Measurements from ENCODE around the gene HOXC11. TPM values are rescaled to one million over a fixed set of nuclear protein-coding genes. Genes with fewer than 3 reads are reported as not detected.

HOXC11 gene
- not detected in 2 replicates for total RNA-seq

GRCh38 chr12:53972722-53973235 is at the start of gene HOXC11:
TSS of gene HOXC11 (plus strand) at chr12:53973126. CDS start at chr12:53973242, 116 bp downstream.

GRCh38 chr12:53938326-53939140 is 34.4 kb upstream of the HOXC11 start, which contains the start of gene HOXC13:
TSS of gene HOXC13 (plus strand) at chr12:53938831. CDS start at chr12:53938907, 76 bp downstream.

GRCh38 chr12:53954694-53955035 is 18.3 kb upstream of the HOXC11 start, which contains the start of gene HOXC12:
TSS of gene HOXC12 (plus strand) at chr12:53954903. CDS start at chr12:53954930, 27 bp downstream.

DNA sequence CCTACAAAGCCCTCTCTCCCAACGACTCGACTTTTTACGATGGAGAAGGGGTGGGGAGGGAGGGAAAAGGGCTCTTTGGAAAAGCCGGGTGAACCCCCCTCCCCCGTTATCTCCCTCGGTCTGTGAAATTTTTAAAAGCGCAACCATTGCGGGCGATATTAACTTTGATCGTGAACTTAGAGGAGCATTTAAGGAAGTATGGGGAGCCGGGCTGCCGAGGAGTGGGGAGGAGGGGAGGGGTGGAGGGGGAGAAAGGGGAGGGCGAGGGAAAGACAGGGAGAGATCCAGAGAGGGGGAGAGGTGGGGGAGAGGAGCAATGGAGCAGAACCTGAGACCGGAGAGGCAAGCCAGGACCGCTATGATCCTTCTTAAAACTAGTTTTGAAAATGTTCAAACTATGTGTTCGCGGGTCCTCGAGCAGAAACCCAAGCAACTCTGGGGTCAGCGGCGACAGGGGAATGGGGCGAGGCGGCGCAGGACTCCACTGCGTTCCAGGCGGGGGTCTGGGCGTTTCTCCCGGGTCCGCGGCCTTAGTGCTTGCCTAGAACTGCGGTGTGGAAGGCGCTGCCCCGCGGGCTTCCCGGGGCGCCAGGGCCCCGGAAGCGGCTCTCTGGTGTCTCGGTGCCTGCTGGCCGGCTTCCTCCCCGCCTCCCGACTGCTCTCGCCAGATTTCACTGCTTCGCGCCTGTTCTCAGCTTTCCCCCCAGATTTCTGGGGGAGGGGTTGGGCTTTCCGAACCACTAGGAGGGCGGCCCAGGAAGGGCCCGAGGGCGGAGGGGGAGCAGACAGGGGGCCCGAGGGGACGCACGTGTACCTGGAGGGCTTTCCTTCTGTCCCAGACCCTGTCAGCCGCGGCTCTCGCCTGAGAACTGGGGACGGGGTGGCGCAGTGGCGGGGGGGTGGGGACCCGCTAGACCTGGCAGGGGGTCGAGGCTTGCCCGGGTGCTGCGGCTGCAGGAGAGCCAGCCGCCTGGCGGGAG is 1.4 kb downstream of the HOXC11 start, which contains the start of gene HOTAIR:
Gene HOTAIR (minus strand): TSS at position 871 of the 980 bp plus-strand sequence.

DNA sequence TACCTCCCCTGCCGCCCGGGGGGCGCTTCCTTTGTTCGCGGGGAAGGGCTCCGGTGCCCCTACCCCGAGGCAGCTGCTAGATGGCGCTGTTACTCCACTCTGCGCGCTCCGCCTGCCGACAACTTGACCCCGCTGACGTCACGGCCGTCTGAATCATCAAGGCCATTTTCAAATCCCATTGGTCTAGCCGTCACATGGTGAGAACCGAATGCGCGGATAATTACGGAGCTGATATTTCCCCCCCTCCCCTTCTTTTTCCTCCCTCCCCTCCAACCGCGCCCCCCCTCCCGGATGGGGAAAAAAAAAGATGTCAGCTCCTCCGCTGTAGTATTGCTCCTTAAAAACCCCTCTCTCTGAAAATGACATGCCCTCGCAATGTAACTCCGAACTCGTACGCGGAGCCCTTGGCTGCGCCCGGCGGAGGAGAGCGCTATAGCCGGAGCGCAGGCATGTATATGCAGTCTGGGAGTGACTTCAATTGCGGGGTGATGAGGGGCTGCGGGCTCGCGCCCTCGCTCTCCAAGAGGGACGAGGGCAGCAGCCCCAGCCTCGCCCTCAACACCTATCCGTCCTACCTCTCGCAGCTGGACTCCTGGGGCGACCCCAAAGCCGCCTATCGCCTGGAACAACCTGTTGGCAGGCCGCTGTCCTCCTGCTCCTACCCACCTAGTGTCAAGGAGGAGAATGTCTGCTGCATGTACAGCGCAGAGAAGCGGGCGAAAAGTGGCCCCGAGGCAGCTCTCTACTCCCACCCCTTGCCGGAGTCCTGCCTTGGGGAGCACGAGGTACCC is 12.2 kb downstream of the HOXC11 start, which contains the start of gene HOXC10:
Gene HOXC10 (plus strand): TSS at position 246 of the 791 bp plus-strand sequence. CDS start 114 bp downstream, at position 360.

DNA sequence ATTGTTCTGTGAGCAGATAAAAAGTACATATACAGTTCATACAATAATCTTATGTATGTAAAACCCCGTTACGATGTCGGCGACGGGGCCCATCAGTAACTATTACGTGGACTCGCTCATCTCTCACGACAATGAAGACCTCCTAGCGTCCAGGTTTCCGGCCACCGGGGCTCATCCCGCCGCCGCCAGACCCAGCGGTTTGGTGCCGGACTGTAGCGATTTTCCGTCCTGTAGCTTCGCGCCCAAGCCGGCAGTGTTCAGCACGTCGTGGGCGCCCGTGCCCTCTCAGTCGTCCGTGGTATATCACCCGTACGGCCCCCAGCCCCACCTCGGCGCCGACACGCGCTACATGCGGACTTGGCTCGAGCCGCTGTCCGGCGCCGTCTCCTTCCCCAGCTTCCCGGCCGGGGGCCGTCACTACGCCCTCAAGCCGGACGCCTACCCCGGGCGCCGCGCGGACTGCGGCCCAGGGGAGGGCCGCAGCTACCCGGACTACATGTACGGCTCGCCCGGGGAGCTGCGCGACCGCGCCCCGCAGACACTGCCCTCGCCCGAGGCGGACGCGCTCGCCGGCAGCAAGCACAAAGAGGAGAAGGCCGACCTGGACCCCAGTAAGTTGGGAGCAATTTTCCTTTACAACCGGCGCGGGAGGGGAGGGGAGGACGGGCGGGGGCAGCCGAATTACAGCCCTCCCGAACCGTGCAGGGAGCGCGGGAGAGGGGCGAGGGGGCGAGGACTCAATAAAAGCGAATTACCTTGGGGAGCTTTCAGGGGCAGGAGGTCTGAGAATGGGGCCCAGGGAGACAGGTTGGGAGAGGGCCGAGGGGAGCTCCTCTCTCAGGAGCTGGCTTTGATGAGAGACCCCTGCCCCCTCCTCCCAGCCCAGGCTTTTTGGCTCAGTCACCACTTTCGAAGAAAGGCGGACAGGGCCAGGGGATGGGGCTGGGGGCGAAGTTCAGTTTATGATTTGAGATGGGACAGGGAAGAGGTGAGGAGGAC is 27.5 kb downstream of the HOXC11 start, which contains the start of gene HOXC9:
Gene HOXC9 (plus strand): TSS at position 46 of the 999 bp plus-strand sequence. CDS start 28 bp downstream, at position 74.

Other genes with a start within 250 kb of the HOXC11 start
- gene CALCOCO1, start 245.7 kb upstream of the HOXC11 start, total RNA-seq = 119 and 132 TPM in 2 replicates
- not detected in 2 replicates for gene CISTR, start 221.1 kb upstream of the HOXC11 start, total RNA-seq
- not detected in 2 replicates for gene HOXC13, start 34.3 kb upstream of the HOXC11 start, total RNA-seq
- gene HOXC12, start 18.2 kb upstream of the HOXC11 start, total RNA-seq = not detected in 2 replicates
- gene HOTAIR, start 1.8 kb downstream of the HOXC11 start, total RNA-seq = 0.12 TPM in 1 of 2 replicates, not detected in the other
- gene HOXC10, start 12.0 kb downstream of the HOXC11 start, total RNA-seq = not detected in 2 replicates
- gene HOXC9, start 27.0 kb downstream of the HOXC11 start, total RNA-seq = 1.3 and 3.6 TPM in 2 replicates
- 0.60 and 3.7 TPM in 2 replicates for gene HOXC8, start 35.9 kb downstream of the HOXC11 start, total RNA-seq
- 2.9 and 3.5 TPM in 2 replicates for gene HOXC6, start 55.3 kb downstream of the HOXC11 start, total RNA-seq
- 5.1 TPM in 1 of 2 replicates, not detected in the other for gene HOXC5, start 59.9 kb downstream of the HOXC11 start, total RNA-seq
- 0.82 and 3.5 TPM in 2 replicates for gene HOXC4, start 80.7 kb downstream of the HOXC11 start, total RNA-seq
- 24.3 and 34.7 TPM in 2 replicates for gene SMUG1, start 215.9 kb downstream of the HOXC11 start, total RNA-seq

All from pericardium fibroblast (primary cell).